Brain microvascular endothelial cell (primary cell): ENCODE data around the gene LMNB1.
A peak's percentile ranks its signal among the peaks of the same experiment; 100 is the strongest.
"Not testable (repeated sequence)": the region's sequence is repeated elsewhere in the genome, so short reads cannot be mapped to it uniquely, and the experiment has no call there.

Source experiments
- DNase-seq: peaks from one replicate; pipeline ENCODE4 v3.0.0-alpha.2; 2020
- H3K27ac ChIP-seq: fragments of 250-450 bp; sonication (Bioruptor Pico); 2 replicates; pipeline ENCODE4 v1.5.1; 2020; ENCODE audit warnings: mild to moderate bottlenecking, moderate library complexity
- H3K27me3 ChIP-seq: fragments of 250-450 bp; sonication (Bioruptor Pico); replicated peaks from 2 replicates; pipeline ENCODE4 v1.5.1; 2020; ENCODE audit warnings: mild to moderate bottlenecking
- H3K36me3 ChIP-seq: fragments of 250-450 bp; sonication (Bioruptor Pico); replicated peaks from 2 replicates; pipeline ENCODE4 v1.5.1; 2020; ENCODE audit warnings: mild to moderate bottlenecking
- H3K4me3 ChIP-seq: 2 replicates; pipeline ENCODE4 v1.5.1; 2011; ENCODE audit warnings: low read depth, mild to moderate bottlenecking, control low read depth, low read length, moderate library complexity
- in situ Hi-C: cut with HindIII; loops from 2 replicates; pipeline ENCODE4 v1.10.0; 2017; ENCODE audit warnings: low sequenced_read_pairs, low pct_ligation_motif_present
- TF ChIP-seq, protein P1 (sequence below): IDR thresholded peaks from 2 replicates; pipeline ENCODE4 v1.5.1; 2011; ENCODE audit warnings: low read depth, mild to moderate bottlenecking, moderate library complexity, low read length, control low read depth, inconsistent platforms; ENCODE audit errors: missing control alignments

The LMNB1 gene

DNA sequence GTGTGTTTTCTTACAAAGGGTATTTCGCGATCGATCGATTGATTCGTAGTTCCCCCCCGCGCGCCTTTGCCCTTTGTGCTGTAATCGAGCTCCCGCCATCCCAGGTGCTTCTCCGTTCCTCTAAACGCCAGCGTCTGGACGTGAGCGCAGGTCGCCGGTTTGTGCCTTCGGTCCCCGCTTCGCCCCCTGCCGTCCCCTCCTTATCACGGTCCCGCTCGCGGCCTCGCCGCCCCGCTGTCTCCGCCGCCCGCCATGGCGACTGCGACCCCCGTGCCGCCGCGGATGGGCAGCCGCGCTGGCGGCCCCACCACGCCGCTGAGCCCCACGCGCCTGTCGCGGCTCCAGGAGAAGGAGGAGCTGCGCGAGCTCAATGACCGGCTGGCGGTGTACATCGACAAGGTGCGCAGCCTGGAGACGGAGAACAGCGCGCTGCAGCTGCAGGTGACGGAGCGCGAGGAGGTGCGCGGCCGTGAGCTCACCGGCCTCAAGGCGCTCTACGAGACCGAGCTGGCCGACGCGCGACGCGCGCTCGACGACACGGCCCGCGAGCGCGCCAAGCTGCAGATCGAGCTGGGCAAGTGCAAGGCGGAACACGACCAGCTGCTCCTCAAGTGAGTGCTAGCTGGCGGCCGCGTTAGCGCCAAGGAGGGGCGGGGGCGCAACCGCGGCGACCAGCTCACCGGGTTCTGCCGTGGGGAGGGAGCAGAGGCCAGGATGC is 480 bp downstream of the LMNB1 start:
- in situ Hi-C loops = no loop called here
- peak overlapping the region; percentile 46 for H3K27ac ChIP-seq
- H3K27me3 ChIP-seq = no peaks in the 10 kb centered on the region
- TF ChIP-seq, protein P1, sequence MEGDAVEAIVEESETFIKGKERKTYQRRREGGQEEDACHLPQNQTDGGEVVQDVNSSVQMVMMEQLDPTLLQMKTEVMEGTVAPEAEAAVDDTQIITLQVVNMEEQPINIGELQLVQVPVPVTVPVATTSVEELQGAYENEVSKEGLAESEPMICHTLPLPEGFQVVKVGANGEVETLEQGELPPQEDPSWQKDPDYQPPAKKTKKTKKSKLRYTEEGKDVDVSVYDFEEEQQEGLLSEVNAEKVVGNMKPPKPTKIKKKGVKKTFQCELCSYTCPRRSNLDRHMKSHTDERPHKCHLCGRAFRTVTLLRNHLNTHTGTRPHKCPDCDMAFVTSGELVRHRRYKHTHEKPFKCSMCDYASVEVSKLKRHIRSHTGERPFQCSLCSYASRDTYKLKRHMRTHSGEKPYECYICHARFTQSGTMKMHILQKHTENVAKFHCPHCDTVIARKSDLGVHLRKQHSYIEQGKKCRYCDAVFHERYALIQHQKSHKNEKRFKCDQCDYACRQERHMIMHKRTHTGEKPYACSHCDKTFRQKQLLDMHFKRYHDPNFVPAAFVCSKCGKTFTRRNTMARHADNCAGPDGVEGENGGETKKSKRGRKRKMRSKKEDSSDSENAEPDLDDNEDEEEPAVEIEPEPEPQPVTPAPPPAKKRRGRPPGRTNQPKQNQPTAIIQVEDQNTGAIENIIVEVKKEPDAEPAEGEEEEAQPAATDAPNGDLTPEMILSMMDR = peak; percentile 34
- DNase-seq = peak; percentile 51
- H3K4me3 ChIP-seq = peak overlapping the region; percentile 93
- no peaks in the 10 kb centered on the region for H3K36me3 ChIP-seq

- TF ChIP-seq, protein P1 = no peak
- Histone ChIP-seq H3K27ac (peak overlapping the region; percentile 46), H3K4me3 (peak overlapping the region; percentile 93), H3K36me3 (no peaks in the 10 kb centered on the region), H3K27me3 (no peaks in the 10 kb centered on the region)
- DNase-seq = peak; percentile 92
- in situ Hi-C loops = no loop called here
These were observed 1.2 kb downstream of the LMNB1 start for GRCh38 chr5:126777975-126778674.

GRCh38 chr5:126778675-126779403 is 1.9 kb downstream of the LMNB1 start:
- peak overlapping the region; percentile 93 for H3K4me3 ChIP-seq
- H3K27ac ChIP-seq = peak overlapping the region; percentile 7
- no peaks in the 10 kb centered on the region for H3K27me3 ChIP-seq
- no peaks in the 10 kb centered on the region for H3K36me3 ChIP-seq
- TF ChIP-seq, protein P1 = no peak
- in situ Hi-C loops = no loop called here
- DNase-seq = no peak

DNA sequence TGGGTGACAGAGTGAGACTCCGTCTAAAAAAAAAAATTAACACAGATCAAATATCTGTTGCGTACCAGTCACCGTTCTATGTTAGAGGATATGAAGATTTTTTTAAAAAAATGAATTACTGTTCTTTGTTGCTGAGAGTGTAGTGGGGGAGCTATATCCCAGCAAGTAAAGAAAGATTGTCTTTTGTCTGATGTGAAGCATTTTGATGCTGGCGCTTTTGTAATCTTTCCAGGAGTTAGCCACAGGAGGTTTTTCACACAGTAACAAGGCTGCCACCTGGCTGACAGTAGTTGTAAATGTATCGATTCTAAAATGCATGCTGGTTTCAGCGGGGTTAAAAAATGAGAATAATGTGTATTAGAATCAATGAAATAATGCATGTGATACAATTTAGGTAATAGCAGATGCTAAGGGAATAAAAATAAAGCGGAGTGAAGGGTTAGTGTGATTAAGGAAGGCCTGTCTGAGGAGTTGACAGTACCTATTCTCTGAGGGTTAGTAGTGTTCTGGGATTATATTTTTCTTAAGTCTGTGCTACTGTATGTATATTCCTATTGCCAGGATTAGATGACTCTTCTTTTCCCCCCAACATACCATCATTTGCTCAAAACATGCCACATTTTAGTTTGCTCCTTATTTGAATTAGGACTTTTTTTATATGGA is 3.4 kb downstream of the LMNB1 start:
- Histone ChIP-seq H3K4me3 (no peak overlapping the region), H3K36me3 (no peaks in the 10 kb centered on the region), H3K27me3 (no peaks in the 10 kb centered on the region), H3K27ac (no peak overlapping the region)
- TF ChIP-seq, protein P1 = peak; percentile 69
- DNase-seq = peak; percentile 69
- in situ Hi-C loops = no loop called here

DNA sequence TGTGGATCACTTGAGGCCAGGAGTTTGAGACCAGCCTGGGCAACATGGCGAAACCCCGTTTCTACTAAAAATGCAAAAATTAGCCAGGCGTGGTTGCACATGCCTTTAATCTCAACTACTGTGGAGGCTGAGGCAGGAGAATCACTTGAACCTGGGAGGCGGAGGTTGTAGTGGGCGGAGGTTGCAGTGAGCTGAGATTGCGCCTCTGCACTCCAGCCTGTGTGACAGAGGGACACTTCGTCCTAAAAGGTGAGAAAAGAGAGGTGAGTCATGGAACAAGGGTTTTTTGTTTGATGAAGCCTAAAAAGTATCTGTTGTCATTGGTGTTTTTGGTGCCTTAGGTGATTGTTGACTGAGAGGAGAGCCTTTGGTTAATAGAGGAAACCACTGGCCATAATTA is 11.5 kb downstream of the LMNB1 start:
- H3K27ac ChIP-seq, H3K36me3 ChIP-seq, H3K27me3 ChIP-seq, H3K4me3 ChIP-seq, in situ Hi-C loops, DNase-seq: not testable (repeated sequence)

- TF ChIP-seq, protein P1 = no peak
- Histone ChIP-seq H3K27ac (no peak overlapping the region), H3K36me3 (no peaks in the 10 kb centered on the region), H3K27me3 (no peaks in the 10 kb centered on the region), H3K4me3 (no peak overlapping the region)
- in situ Hi-C loops = no loop called here
- no peak for DNase-seq
These were observed 16.2 kb downstream of the LMNB1 start for GRCh38 chr5:126793097-126793496.

DNA sequence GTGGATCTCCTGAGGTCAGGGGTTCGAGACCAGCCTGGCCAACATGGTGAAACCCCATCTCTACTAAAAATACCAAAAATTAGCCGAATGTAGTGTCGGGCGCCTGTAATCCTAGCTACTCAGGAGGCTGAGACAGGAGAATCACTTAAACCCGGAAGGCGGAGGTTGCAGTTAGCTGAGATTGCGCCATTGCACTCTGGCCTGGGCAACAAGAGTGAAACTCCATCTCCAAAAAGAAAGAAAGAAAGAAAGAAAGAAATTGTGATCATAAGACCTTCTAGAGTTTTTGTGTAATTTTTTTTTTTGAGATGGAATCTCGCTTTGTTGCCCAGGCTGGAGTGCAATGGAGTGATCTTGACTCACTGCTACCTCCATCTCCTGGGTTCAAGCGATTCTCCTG is 16.7 kb downstream of the LMNB1 start:
- H3K4me3 ChIP-seq, H3K27ac ChIP-seq, H3K36me3 ChIP-seq, H3K27me3 ChIP-seq, DNase-seq, in situ Hi-C loops: not testable (repeated sequence)
